ENCODE data around the gene IGSF6. TPM values are rescaled to one million over a fixed set of nuclear protein-coding genes. Genes with fewer than 3 reads are reported as not detected.
"Not testable (repeated sequence)": the region's sequence is repeated elsewhere in the genome, so short reads cannot be mapped to it uniquely, and the experiment has no call there.

Gene IGSF6
- total and polyA plus RNA-seq, 12 donors = 0.55 to 14.5 (median 1.7) TPM

- Histone ChIP-seq H3K4me1 (peaks cover 0 to 16% (median 0%) of the 10 kb centered on the region in 9 donors), H3K4me3 (no peak overlapping the region), H3K36me3 (peaks cover 0 to 52% (median 5%) of the 10 kb centered on the region in 9 donors), H3K9me3 (no peaks in the 10 kb centered on the region), H3K27ac (no peak overlapping the region), H3K27me3 (no peaks in the 10 kb centered on the region)
- TF ChIP-seq CTCF (IDR thresholded peaks at IDR 0.05) = no peak
- WGBS, 2 donors = 86 to 96% methylated on average over 5 of the region's 5 CpGs
- intact Hi-C loops (cut with DNase I) = loop anchor here in 2 of 10 donors (10.0 kb wide), 1 partner anchor 49 kb away; no protein-coding TSS in a partner anchor
- ATAC-seq (no peak), DNase-seq (no peak)
Observed at GRCh38 chr16:21634216-21634615, 18.2 kb downstream of the IGSF6 start.

GRCh38 chr16:21631951-21632575 is 20.3 kb downstream of the IGSF6 start:
- H3K27me3 ChIP-seq, ATAC-seq, H3K4me3 ChIP-seq, H3K27ac ChIP-seq, DNase-seq, H3K9me3 ChIP-seq: not testable (repeated sequence)
- WGBS, 2 donors = 92 to 96% methylated on average over 5 of the region's 5 CpGs
- intact Hi-C loops (cut with DNase I) = loop anchor here in 2 of 10 donors (10.0 kb wide), 1 partner anchor 47 kb away; no protein-coding TSS in a partner anchor
- Histone ChIP-seq H3K4me1 (peaks cover 0 to 22% (median 2%) of the 10 kb centered on the region in 9 donors), H3K36me3 (peaks cover 0 to 59% (median 8%) of the 10 kb centered on the region in 9 donors)

GRCh38 chr16:21631376-21631775 is 21.0 kb downstream of the IGSF6 start:
- intact Hi-C loops (cut with DNase I) = loop anchor here in 2 of 10 donors (10.0 kb wide), 1 partner anchor 47 kb away; no protein-coding TSS in a partner anchor
- H3K4me3 ChIP-seq, DNase-seq, ATAC-seq, H3K9me3 ChIP-seq, H3K27ac ChIP-seq, H3K27me3 ChIP-seq: not testable (repeated sequence)
- Histone ChIP-seq H3K4me1 (peaks cover 0 to 28% (median 8%) of the 10 kb centered on the region in 9 donors), H3K36me3 (peaks cover 0 to 56% (median 8%) of the 10 kb centered on the region in 9 donors)
- 90 to 92% methylated on average over 8 of the region's 8 CpGs for WGBS, 2 donors

- Histone ChIP-seq H3K36me3 (peaks cover 0 to 59% (median 8%) of the 10 kb centered on the region in 9 donors), H3K4me1 (peaks cover 0 to 34% (median 10%) of the 10 kb centered on the region in 9 donors)
- H3K27ac ChIP-seq, H3K4me3 ChIP-seq, ATAC-seq, H3K27me3 ChIP-seq, H3K9me3 ChIP-seq, DNase-seq: not testable (repeated sequence)
- intact Hi-C loops (cut with DNase I) = loop anchor here in 2 of 10 donors (10.0 kb wide), 1 partner anchor 46 kb away; no protein-coding TSS in a partner anchor
- 90 to 98% methylated on average over 6 of the region's 6 CpGs for WGBS, 2 donors
Observed at GRCh38 chr16:21630866-21631265, 21.5 kb downstream of the IGSF6 start.

- 98% methylated on average over 37 of the region's 37 CpGs for WGBS, 2 donors
- Histone ChIP-seq H3K36me3 (peaks cover 0 to 66% (median 8%) of the 10 kb centered on the region in 9 donors), H3K4me1 (peaks cover 0 to 35% (median 10%) of the 10 kb centered on the region in 9 donors)
- DNase-seq, H3K9me3 ChIP-seq, ATAC-seq, H3K27ac ChIP-seq, H3K27me3 ChIP-seq, H3K4me3 ChIP-seq: not testable (repeated sequence)
- intact Hi-C loops (cut with DNase I) = loop anchor here in 2 of 10 donors (10.0 kb wide), 1 partner anchor 45 kb away; no protein-coding TSS in a partner anchor
Observed at GRCh38 chr16:21629616-21630539, 22.5 kb downstream of the IGSF6 start.

GRCh38 chr16:21628772-21629171 is 23.6 kb downstream of the IGSF6 start:
- H3K9me3 ChIP-seq = no peaks in the 10 kb centered on the region
- no peak for TF ChIP-seq CTCF (IDR thresholded peaks at IDR 0.05)
- H3K4me1 ChIP-seq = peaks cover 0 to 35% (median 10%) of the 10 kb centered on the region in 9 donors
- DNase-seq = no peak
- H3K4me3 ChIP-seq = no peak overlapping the region
- 95 to 99% methylated on average over 5 of the region's 5 CpGs for WGBS, 2 donors
- ATAC-seq = no peak
- H3K36me3 ChIP-seq = peaks cover 0 to 66% (median 8%) of the 10 kb centered on the region in 9 donors
- intact Hi-C loops (cut with DNase I) = no loop called here
- H3K27ac ChIP-seq = no peak overlapping the region
- H3K27me3 ChIP-seq = no peaks in the 10 kb centered on the region
